ENCODE data around the gene DNAJB4. TPM values are rescaled to one million over a fixed set of nuclear protein-coding genes. Genes with fewer than 3 reads are reported as not detected.
A peak's percentile ranks its signal among the peaks of the same experiment; 100 is the strongest.
"Not testable (repeated sequence)": the region's sequence is repeated elsewhere in the genome, so short reads cannot be mapped to it uniquely, and the experiment has no call there.

DNAJB4 gene
- total and polyA plus RNA-seq, 4 donors, result 28.8 to 73.6 (median 39.0) TPM

DNA sequence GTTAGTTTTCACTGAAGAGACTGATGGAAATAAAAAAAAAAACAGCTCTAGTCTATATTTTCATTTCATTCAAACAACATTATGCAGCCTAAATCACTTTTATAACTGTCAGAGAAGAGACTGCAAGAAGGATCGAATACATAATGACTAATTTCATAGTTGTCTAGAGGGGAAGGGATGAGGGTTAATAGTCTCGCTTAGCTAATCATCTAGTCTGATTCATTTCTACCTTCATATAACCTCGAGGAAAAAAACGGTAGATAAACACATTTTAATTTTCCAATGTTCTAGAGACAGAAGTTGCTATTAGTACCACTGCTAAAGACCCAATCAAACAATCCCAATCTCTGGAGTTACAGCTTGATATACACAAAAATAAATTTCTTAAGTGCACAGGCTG lies 29.4 kb upstream of the DNAJB4 start:
- DNase-seq (ENCODE audit: low read depth in 4 of 6, low spot score in 6 of 6), result peak in 1 of 6 donors; percentile 17
- Histone ChIP-seq H3K36me3 (ENCODE audit: control insufficient read depth, insufficient read depth, low read length) (peaks cover 3% of the 10 kb centered on the region), H3K4me3 (ENCODE audit: low read depth, low read length) (no peak overlapping the region), H3K27me3 (ENCODE audit: control insufficient read depth, insufficient read depth, low read length) (no peaks in the 10 kb centered on the region), H3K9me3 (ENCODE audit: control insufficient read depth, insufficient read depth, low read length) (no peaks in the 10 kb centered on the region), H3K27ac (ENCODE audit: low read depth, low read length) (no peak overlapping the region), H3K4me1 (ENCODE audit: control insufficient read depth, insufficient read depth, low read length) (peaks cover 16% of the 10 kb centered on the region)
- WGBS (ENCODE audit: insufficient coverage), result no CpG with 5 or more reads among the region's 4 CpGs

DNA sequence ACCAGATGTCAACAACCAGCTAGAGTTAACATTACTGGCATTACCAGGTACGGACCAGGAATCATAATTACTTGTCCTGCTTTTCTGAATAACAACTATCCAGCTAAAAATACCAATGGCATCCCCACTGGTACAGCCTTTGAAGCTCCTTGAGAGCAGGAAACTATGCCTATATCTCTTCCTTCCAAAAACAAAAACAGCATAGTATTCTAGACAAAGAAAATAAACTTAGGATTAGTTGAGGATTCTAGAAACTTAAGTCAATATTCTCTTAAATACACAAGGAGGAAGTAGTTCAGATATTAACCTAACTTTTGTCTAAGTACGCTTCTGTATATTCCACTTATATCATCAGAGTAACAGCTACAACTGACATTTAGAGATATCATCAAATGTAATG lies 28.8 kb upstream of the DNAJB4 start:
- H3K4me1 ChIP-seq (ENCODE audit: control insufficient read depth, insufficient read depth, low read length), result peaks cover 16% of the 10 kb centered on the region
- DNase-seq (ENCODE audit: low read depth in 4 of 6, low spot score in 6 of 6), result peak in 1 of 6 donors; percentile 15
- peaks cover 3% of the 10 kb centered on the region for H3K36me3 ChIP-seq (ENCODE audit: control insufficient read depth, insufficient read depth, low read length)
- 0% methylated on average over 1 of the region's 2 CpGs for WGBS (ENCODE audit: insufficient coverage)
- H3K27me3 ChIP-seq (ENCODE audit: control insufficient read depth, insufficient read depth, low read length), result no peaks in the 10 kb centered on the region
- H3K9me3 ChIP-seq (ENCODE audit: control insufficient read depth, insufficient read depth, low read length), result no peaks in the 10 kb centered on the region
- H3K27ac ChIP-seq (ENCODE audit: low read depth, low read length), result no peak overlapping the region
- H3K4me3 ChIP-seq (ENCODE audit: low read depth, low read length), result no peak overlapping the region

DNA sequence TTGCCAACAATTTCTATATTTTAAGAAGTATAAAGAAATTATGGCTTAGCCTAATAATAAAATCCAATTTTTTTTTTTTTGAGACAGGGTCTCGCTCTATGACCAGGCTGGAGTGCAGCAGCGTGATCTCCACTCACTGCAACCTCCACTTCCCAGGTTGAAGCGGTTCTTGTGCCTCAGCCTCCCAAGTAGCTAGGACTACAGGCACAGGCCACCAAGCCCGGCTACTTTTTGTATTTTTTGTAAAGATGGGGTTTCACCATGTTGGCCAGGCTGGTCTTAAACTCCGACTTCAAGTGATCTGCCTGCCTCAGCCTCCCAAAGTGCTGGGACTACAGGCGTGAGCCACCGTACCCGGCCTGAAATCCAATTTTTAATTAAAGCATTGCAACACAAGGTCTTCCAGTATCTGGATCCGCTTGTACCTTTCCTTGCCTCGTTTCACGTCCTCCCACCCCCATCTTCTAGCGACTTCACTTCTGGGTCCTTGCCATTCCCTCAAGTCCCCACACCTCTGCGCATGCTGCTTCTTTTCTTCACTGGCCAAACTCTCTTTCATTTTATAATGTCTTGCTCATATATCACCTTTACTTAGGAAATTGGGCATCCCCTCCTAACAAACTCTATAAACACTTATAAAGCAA lies 28.2 kb upstream of the DNAJB4 start:
- no peak overlapping the region for H3K27ac ChIP-seq (ENCODE audit: low read depth, low read length)
- peaks cover 3% of the 10 kb centered on the region for H3K36me3 ChIP-seq (ENCODE audit: control insufficient read depth, insufficient read depth, low read length)
- H3K4me3 ChIP-seq (ENCODE audit: low read depth, low read length), result no peak overlapping the region
- WGBS (ENCODE audit: insufficient coverage), result 74% methylated on average over 9 of the region's 13 CpGs
- no peaks in the 10 kb centered on the region for H3K27me3 ChIP-seq (ENCODE audit: control insufficient read depth, insufficient read depth, low read length)
- DNase-seq (ENCODE audit: low read depth in 4 of 6, low spot score in 6 of 6), result no peak
- H3K9me3 ChIP-seq (ENCODE audit: control insufficient read depth, insufficient read depth, low read length), result no peaks in the 10 kb centered on the region
- H3K4me1 ChIP-seq (ENCODE audit: control insufficient read depth, insufficient read depth, low read length), result peaks cover 21% of the 10 kb centered on the region

DNA sequence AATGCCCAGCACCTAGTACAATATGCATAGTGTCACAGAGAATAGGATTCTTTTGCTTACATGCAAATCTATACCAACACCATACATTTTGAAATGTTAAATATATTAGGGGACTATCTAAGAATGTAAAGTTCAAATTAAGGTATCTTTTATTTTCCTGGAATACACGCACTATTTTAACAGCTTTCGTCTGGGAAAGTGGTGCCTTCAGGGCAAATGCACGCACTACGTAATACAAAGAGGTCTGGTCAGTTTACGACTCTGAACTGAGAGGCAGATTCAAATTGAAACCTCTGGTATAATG lies 26.8 kb upstream of the DNAJB4 start:
- H3K4me1 ChIP-seq (ENCODE audit: control insufficient read depth, insufficient read depth, low read length), result peaks cover 21% of the 10 kb centered on the region
- WGBS (ENCODE audit: insufficient coverage), result 0% methylated on average over 3 of the region's 5 CpGs

DNA sequence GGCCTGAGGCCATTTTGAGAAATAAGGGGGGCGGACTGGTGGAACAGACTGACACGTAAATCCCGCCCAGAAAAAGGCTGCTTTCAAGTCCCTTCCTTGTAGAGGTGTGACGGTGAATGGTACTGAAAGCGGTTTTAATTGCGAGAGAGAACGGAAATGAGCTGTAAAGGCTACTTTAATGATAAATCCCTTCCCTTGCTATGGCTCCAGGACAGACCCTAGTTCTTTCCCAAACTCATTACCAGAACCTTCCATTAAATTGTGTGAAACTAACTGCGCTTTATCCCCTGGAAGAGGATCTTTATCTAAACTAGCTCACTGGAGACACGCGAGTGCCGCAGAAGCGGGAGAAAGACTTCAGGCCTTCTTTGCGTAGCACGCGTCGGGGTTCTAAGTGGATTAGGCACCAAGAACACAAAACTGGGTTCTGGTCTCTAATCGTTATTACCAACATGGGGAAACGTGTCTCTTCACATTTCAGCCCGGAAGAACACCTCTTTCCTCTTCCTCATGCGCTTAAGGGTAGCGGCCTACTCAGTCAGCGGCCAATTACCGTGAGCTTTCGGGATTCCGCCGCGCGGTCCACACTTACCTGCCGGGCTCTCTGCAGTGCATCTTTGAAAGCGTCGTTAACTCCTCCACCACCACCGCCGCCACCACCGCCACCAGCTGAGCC lies 26.3 kb upstream of the DNAJB4 start:
- DNase-seq (ENCODE audit: low read depth in 4 of 6, low spot score in 6 of 6), result peak; percentile 59 to 92 (median 77)
- peaks cover 3% of the 10 kb centered on the region for H3K36me3 ChIP-seq (ENCODE audit: control insufficient read depth, insufficient read depth, low read length)
- H3K4me1 ChIP-seq (ENCODE audit: control insufficient read depth, insufficient read depth, low read length), result peaks cover 21% of the 10 kb centered on the region
- no peaks in the 10 kb centered on the region for H3K27me3 ChIP-seq (ENCODE audit: control insufficient read depth, insufficient read depth, low read length)
- H3K27ac ChIP-seq (ENCODE audit: low read depth, low read length), result peak overlapping the region; percentile 100
- peak overlapping the region; percentile 99 for H3K4me3 ChIP-seq (ENCODE audit: low read depth, low read length)
- no peaks in the 10 kb centered on the region for H3K9me3 ChIP-seq (ENCODE audit: control insufficient read depth, insufficient read depth, low read length)
- WGBS (ENCODE audit: insufficient coverage), result 0% methylated on average over 31 of the region's 34 CpGs

More for the DNA sequence above, 26.8 kb upstream of the DNAJB4 start:
- no peak for DNase-seq (ENCODE audit: low read depth in 4 of 6, low spot score in 6 of 6)
- Histone ChIP-seq H3K36me3 (ENCODE audit: control insufficient read depth, insufficient read depth, low read length) (peaks cover 3% of the 10 kb centered on the region), H3K27me3 (ENCODE audit: control insufficient read depth, insufficient read depth, low read length) (no peaks in the 10 kb centered on the region), H3K9me3 (ENCODE audit: control insufficient read depth, insufficient read depth, low read length) (no peaks in the 10 kb centered on the region), H3K27ac (ENCODE audit: low read depth, low read length) (peak overlapping the region; percentile 100), H3K4me3 (ENCODE audit: low read depth, low read length) (peak overlapping the region; percentile 99)

DNA sequence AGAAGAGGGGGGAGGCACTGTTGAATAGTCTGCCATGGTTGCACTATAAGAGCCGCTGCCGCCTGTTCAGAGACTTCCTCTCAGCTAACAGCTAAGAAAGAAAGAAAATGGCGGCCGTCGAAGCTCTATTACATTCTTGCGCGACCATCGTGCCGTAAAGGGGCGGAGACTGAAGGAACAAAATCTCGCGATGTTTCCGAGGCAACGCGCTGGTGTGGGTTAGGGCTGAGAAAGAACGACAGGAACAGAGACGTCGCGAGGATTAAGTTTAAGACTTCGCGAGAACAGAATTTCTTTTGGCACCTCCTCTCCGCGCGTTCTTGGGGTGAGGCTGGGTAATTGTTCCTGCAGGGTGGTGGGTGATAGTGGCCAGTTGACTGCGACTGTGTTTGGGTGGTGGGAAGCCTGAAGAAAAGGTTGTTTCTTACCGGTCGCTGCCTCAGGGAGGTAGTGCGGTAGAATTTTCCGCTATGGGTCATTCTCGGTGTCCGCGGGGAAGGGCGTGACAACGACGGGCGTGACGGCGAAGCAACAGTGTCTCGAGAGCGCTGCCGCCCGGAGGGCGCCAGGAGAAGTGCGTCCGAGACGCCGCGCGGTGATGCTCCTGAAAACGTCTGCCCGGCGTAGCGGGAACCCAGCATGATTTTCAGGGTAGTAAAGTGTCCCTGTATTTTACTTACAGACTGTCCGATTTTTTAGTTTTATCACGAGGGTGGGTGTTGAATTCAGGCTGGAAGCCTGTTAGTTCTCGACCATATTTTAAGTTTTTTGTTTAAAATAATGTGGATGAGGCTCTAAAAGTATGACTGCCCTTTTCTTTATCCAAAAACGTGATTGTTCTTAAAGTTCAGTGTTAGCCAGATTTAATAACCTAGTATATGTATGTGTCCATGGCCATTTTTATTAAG lies 25.5 kb upstream of the DNAJB4 start, which contains the start of gene FUBP1:
Gene FUBP1 (minus strand): TSS at position 104 of the 908 bp plus-strand sequence. CDS start 68 bp downstream, at position 36.
- Histone ChIP-seq H3K27me3 (ENCODE audit: control insufficient read depth, insufficient read depth, low read length) (no peaks in the 10 kb centered on the region), H3K4me3 (ENCODE audit: low read depth, low read length) (peak within 1 kb of the TSS; percentile 99), H3K27ac (ENCODE audit: low read depth, low read length) (peak within 1 kb of the TSS; percentile 100), H3K36me3 (ENCODE audit: control insufficient read depth, insufficient read depth, low read length) (peaks cover 3% of the 10 kb centered on the region), H3K9me3 (ENCODE audit: control insufficient read depth, insufficient read depth, low read length) (no peaks in the 10 kb centered on the region), H3K4me1 (ENCODE audit: control insufficient read depth, insufficient read depth, low read length) (peaks cover 21% of the 10 kb centered on the region)
- DNase-seq (ENCODE audit: low read depth in 4 of 6, low spot score in 6 of 6), result peak; percentile 97 to 100 (median 99)
- 0% methylated on average over 52 of the region's 57 CpGs for WGBS (ENCODE audit: insufficient coverage)

DNA sequence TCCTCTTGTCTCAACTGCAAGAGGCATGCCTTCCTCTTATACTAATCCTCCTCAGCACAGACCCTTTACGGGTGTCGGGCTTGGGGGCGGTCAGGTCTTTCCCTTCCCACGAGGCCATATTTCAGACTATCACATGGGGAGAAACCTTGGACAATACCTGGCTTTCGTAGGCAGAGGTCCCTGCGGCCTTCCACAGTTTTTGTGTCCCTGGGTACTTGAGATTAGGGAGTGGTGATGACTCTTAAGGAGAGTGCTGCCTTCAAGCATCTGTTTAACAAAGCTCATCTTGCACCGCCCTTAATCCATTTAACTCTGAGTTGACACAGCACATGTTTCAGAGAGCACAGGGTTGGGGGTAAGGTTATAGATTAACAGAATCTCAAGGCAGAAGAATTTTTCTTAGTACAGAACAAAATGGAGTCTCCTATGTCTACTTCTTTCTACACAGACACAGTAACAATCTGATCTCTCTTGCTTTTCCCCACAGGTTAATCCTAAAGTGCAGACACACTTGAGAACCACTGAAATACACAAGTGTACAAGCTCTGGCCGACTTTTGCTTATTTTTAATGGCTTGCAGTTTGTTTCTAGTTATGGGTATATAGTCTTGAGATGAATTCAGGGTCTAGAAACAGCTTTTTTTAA lies 21.3 kb upstream of the DNAJB4 start:
- H3K36me3 ChIP-seq (ENCODE audit: control insufficient read depth, insufficient read depth, low read length); H3K27me3 ChIP-seq (ENCODE audit: control insufficient read depth, insufficient read depth, low read length); H3K9me3 ChIP-seq (ENCODE audit: control insufficient read depth, insufficient read depth, low read length); DNase-seq (ENCODE audit: low read depth in 4 of 6, low spot score in 6 of 6); H3K4me3 ChIP-seq (ENCODE audit: low read depth, low read length); H3K4me1 ChIP-seq (ENCODE audit: control insufficient read depth, insufficient read depth, low read length); H3K27ac ChIP-seq (ENCODE audit: low read depth, low read length): not testable (repeated sequence)
- 90% methylated on average over 3 of the region's 8 CpGs for WGBS (ENCODE audit: insufficient coverage)

DNA sequence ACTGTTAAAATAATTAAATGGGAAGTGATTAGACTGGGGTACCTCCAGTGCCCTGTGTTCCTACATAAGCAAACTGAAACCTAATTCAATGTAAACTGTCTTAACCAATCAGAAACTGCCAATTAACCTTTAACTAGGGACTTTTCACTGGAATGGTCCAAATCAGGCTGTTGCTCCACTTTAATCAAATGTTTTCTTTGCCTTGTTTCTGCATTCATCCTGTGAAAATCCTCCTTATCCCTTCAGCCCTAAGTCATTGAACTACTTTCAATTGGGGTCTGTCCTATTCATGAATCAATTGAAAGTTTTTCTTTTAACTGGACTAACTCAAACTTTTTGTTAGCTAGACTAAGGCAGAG lies 20.8 kb upstream of the DNAJB4 start:
- H3K4me3 ChIP-seq (ENCODE audit: low read depth, low read length), result no peak overlapping the region
- no peaks in the 10 kb centered on the region for H3K9me3 ChIP-seq (ENCODE audit: control insufficient read depth, insufficient read depth, low read length)
- H3K4me1 ChIP-seq (ENCODE audit: control insufficient read depth, insufficient read depth, low read length), result peaks cover 9% of the 10 kb centered on the region
- H3K27me3 ChIP-seq (ENCODE audit: control insufficient read depth, insufficient read depth, low read length), result no peaks in the 10 kb centered on the region
- peak in 1 of 6 donors; percentile 2 for DNase-seq (ENCODE audit: low read depth in 4 of 6, low spot score in 6 of 6)
- no peak overlapping the region for H3K27ac ChIP-seq (ENCODE audit: low read depth, low read length)
- H3K36me3 ChIP-seq (ENCODE audit: control insufficient read depth, insufficient read depth, low read length), result no peaks in the 10 kb centered on the region

DNA sequence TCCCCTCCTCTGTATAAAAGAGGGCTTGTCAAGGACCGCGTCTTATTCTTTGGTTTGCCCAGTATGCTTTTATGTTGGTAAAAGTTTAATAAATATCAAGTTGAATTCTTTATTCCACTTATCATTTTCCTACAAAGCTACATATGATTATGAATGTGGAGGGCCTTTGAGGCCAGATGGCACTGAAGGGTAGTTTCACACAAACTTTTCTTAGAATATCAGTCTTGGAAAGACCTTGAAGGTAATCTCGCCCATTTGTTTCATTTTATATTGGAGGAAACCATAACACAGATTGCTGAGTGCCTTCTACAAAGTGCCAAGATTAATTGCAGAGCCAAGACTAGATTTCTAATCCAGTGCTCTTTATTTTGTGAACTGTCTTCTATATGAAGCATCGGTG lies 20.1 kb upstream of the DNAJB4 start:
- Histone ChIP-seq H3K4me3 (ENCODE audit: low read depth, low read length) (no peak overlapping the region), H3K9me3 (ENCODE audit: control insufficient read depth, insufficient read depth, low read length) (no peaks in the 10 kb centered on the region), H3K36me3 (ENCODE audit: control insufficient read depth, insufficient read depth, low read length) (no peaks in the 10 kb centered on the region), H3K27me3 (ENCODE audit: control insufficient read depth, insufficient read depth, low read length) (no peaks in the 10 kb centered on the region), H3K4me1 (ENCODE audit: control insufficient read depth, insufficient read depth, low read length) (peaks cover 9% of the 10 kb centered on the region), H3K27ac (ENCODE audit: low read depth, low read length) (no peak overlapping the region)
- WGBS (ENCODE audit: insufficient coverage), result no CpG with 5 or more reads among the region's 4 CpGs
- DNase-seq (ENCODE audit: low read depth in 4 of 6, low spot score in 6 of 6), result no peak

All from spinal cord (tissue), 10 donors.